IPS-15b (cell line): ENCODE measurements around the gene NKX2-3.

Experiments used
- H3K27me3 ChIP-seq: one replicate; pipeline ENCODE4 v1.6.1; 2013; ENCODE audit warnings: low read length; ENCODE audit not compliant: control insufficient read depth, insufficient read depth
- H3K36me3 ChIP-seq: one replicate; pipeline ENCODE4 v1.6.1; 2013; ENCODE audit warnings: low read length; ENCODE audit not compliant: control insufficient read depth, insufficient read depth
- H3K4me1 ChIP-seq: one replicate; pipeline ENCODE4 v1.6.1; 2013; ENCODE audit warnings: mild to moderate bottlenecking, low read length; ENCODE audit not compliant: control insufficient read depth, insufficient read depth
- H3K4me3 ChIP-seq: one replicate; pipeline ENCODE4 v1.5.1; 2013; ENCODE audit warnings: low read depth, low read length
- H3K9ac ChIP-seq: one replicate; pipeline ENCODE4 v1.6.1; 2013; ENCODE audit warnings: low read depth, mild to moderate bottlenecking, low read length
- H3K9me3 ChIP-seq: one replicate; pipeline ENCODE4 v1.6.1; 2013; ENCODE audit warnings: mild to moderate bottlenecking, low read length; ENCODE audit not compliant: control insufficient read depth, insufficient read depth

The NKX2-3 gene

DNA sequence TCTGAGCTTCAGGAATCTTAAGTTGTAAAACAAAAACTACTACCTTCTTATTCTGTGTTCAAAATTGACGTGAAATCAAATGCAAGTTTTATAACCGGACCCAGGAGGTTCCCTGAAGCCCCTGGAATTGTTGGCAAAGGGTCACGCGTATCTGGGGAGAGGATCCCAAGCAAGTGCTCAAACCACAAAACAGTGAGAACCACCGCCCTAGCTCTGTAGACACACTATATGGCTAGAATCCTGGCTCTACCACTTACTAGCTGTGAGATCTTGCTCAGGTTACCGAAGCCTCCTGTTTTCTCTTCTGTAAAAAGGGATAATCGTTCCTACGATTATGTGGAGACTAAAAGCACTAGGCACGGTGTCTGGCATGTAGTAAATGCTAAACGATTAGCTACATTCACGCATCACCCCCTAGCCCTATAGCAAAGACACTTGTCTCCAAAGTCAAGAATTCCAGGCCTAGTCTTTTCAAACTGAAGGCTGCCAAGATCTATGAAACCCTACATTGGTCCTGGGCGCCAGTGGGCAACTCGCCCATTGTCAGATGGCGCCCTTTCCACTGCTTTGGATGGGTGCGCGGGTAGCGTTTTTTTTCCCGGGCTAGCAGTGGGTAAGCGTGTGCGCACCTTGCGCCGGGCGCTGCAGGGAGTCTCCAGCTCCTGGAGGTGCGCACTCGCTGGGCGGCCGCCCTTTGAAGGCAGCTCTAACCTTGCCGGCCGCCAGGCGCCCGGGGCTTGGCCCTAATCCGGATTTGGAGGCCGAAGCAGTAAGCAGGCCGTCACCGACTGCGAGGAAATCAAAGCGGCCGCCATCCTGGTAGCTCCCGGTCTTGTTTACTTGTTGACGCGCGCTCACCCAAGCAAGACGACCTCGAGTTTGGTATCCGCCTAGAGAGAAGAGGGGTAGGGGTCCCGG lies 11.6 kb upstream of the NKX2-3 start:
- no peak overlapping the region for H3K9ac ChIP-seq

GRCh38 chr10:99521765-99522469 lies 10.8 kb upstream of the NKX2-3 start:
- Histone ChIP-seq H3K4me3 (peak overlapping the region; percentile 47), H3K27me3 (peaks cover 99% of the 10 kb centered on the region), H3K36me3 (no peaks in the 10 kb centered on the region), H3K9ac (no peak overlapping the region), H3K4me1 (peaks cover 13% of the 10 kb centered on the region), H3K9me3 (no peaks in the 10 kb centered on the region)

More for the DNA sequence above, 11.6 kb upstream of the NKX2-3 start:
- Histone ChIP-seq H3K9me3 (no peaks in the 10 kb centered on the region), H3K4me1 (peaks cover 11% of the 10 kb centered on the region), H3K36me3 (no peaks in the 10 kb centered on the region), H3K4me3 (peak overlapping the region; percentile 47), H3K27me3 (peaks cover 99% of the 10 kb centered on the region)

GRCh38 chr10:99522470-99523250 lies 10.1 kb upstream of the NKX2-3 start:
- peaks cover 13% of the 10 kb centered on the region for H3K4me1 ChIP-seq
- no peak overlapping the region for H3K9ac ChIP-seq
- H3K9me3 ChIP-seq: no peaks in the 10 kb centered on the region
- no peaks in the 10 kb centered on the region for H3K36me3 ChIP-seq
- H3K27me3 ChIP-seq: peaks cover 99% of the 10 kb centered on the region
- peak overlapping the region; percentile 47 for H3K4me3 ChIP-seq

GRCh38 chr10:99523251-99523773 lies 9.4 kb upstream of the NKX2-3 start:
- Histone ChIP-seq H3K9ac (no peak overlapping the region), H3K36me3 (no peaks in the 10 kb centered on the region), H3K9me3 (no peaks in the 10 kb centered on the region), H3K4me3 (peak overlapping the region; percentile 44), H3K4me1 (peaks cover 17% of the 10 kb centered on the region), H3K27me3 (peaks cover 99% of the 10 kb centered on the region)

GRCh38 chr10:99524050-99524666 lies 8.6 kb upstream of the NKX2-3 start:
- Histone ChIP-seq H3K36me3 (no peaks in the 10 kb centered on the region), H3K9ac (no peak overlapping the region), H3K4me1 (peaks cover 17% of the 10 kb centered on the region), H3K27me3 (peaks cover 99% of the 10 kb centered on the region), H3K9me3 (no peaks in the 10 kb centered on the region), H3K4me3 (peak overlapping the region; percentile 44)

- no peaks in the 10 kb centered on the region for H3K36me3 ChIP-seq
- H3K27me3 ChIP-seq: peaks cover 99% of the 10 kb centered on the region
- H3K9me3 ChIP-seq: no peaks in the 10 kb centered on the region
- H3K9ac ChIP-seq: no peak overlapping the region
- peaks cover 17% of the 10 kb centered on the region for H3K4me1 ChIP-seq
- H3K4me3 ChIP-seq: peak overlapping the region; percentile 8
Observed at GRCh38 chr10:99524736-99525380, 7.9 kb upstream of the NKX2-3 start.

- H3K9ac ChIP-seq: no peak overlapping the region
- H3K4me1 ChIP-seq: peaks cover 16% of the 10 kb centered on the region
- H3K4me3 ChIP-seq: no peak overlapping the region
- H3K36me3 ChIP-seq: no peaks in the 10 kb centered on the region
- H3K27me3 ChIP-seq: peaks cover 99% of the 10 kb centered on the region
- H3K9me3 ChIP-seq: no peaks in the 10 kb centered on the region
Observed at GRCh38 chr10:99525897-99526296, 6.8 kb upstream of the NKX2-3 start.

GRCh38 chr10:99526861-99527504 lies 5.8 kb upstream of the NKX2-3 start:
- H3K4me1 ChIP-seq: peaks cover 13% of the 10 kb centered on the region
- H3K4me3 ChIP-seq: peak overlapping the region; percentile 43
- no peaks in the 10 kb centered on the region for H3K9me3 ChIP-seq
- peaks cover 99% of the 10 kb centered on the region for H3K27me3 ChIP-seq
- no peak overlapping the region for H3K9ac ChIP-seq
- H3K36me3 ChIP-seq: no peaks in the 10 kb centered on the region

DNA sequence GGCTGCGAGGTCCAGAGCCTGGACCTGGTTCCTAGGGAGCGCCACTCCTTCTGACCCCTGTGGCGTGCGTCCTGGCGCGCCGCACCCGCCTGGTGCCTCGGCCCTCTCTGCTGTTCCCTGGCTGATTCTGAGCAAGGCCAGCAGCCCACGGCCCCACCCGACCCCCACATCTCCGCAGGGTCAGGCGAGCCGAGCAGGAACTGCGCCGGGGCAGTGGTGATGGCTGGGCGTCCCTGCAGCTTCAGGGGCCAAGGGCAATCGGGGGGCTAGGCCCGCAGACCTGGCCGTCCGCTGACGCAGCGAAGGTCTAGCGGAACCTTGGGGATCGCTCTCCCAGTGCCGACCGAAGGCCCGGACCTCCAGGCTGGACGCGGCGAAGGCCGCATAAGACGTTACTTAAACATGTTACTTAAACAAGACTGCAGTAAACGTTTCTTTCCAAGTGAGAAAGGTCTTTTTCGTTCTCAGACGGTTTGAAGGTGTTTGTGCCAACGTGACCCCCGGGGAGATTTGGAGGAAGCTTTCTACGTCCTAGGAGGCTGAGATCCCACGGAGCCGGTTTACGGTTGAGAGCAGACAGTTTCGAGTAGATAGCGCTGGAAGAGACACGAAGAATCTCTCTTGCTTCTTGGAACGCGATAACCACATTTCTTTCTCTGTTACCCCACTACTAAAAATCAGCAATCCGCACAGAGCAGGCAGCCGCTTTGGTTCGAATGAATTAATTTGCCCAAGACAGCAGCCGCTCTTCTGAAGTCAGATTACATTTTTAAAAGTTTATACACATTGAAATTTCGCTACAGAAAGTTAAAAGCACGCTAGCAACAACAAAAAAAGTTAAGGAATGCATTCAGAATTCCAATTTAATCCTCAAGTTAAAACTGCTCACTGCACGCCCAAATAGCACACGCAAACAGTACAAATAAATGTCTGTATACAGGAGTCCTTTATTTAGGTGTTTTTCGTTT lies 4.9 kb upstream of the NKX2-3 start:
- Histone ChIP-seq H3K27me3 (peaks cover 99% of the 10 kb centered on the region), H3K4me1 (peaks cover 16% of the 10 kb centered on the region), H3K9ac (no peak overlapping the region), H3K4me3 (peak overlapping the region; percentile 43), H3K36me3 (no peaks in the 10 kb centered on the region), H3K9me3 (no peaks in the 10 kb centered on the region)
